IMR-90 (cell line): Measurements from ENCODE around the gene INKA1. TPM values are rescaled to one million over a fixed set of nuclear protein-coding genes. Genes with fewer than 3 reads are reported as not detected.

Source experiments
- ATAC-seq: fragments of 200-7000 bp; cut with Tn5 transposase; 2 replicates; pipeline ENCODE4 v1.9.1; 2020; ENCODE audit warnings: low read depth, mild to moderate bottlenecking, moderate library complexity
- BruUV-seq: library from RNA; stranded (reverse); fragments of 400-500 nt; replicated peaks from 2 replicates; lab custom pipeline; 2021; lab: Mats Ljungman, UMichigan
- CTCF ChIA-PET: fragments of 300-600 bp; formaldehyde crosslinking; extraction: SDS; loops from one replicate; lab custom pipeline; 2021; ENCODE audit warnings: antibody characterized with exemption; lab: Yijun Ruan, JAX
- POLR2A ChIA-PET: fragments of 300-600 bp; sonication (Branson Sonifier 250); formaldehyde crosslinking; loops from one replicate; lab custom pipeline; 2022; ENCODE audit warnings: antibody characterized with exemption; ENCODE audit not compliant: unreplicated experiment; lab: Charles Lee
- DNase-seq: peaks from one replicate; pipeline ENCODE4 v3.0.0; 2013
- H2AFZ ChIP-seq: replicated peaks from 2 replicates; pipeline ENCODE3; 2013; ENCODE audit warnings: low read length, mild to moderate bottlenecking; ENCODE audit not compliant: poor library complexity
- H2AK5ac ChIP-seq: 2 replicates; pipeline ENCODE4 v1.6.1; 2013; ENCODE audit warnings: low read depth, low read length, inconsistent platforms
- H2AK9ac ChIP-seq: replicated peaks from 2 replicates; pipeline ENCODE3; 2013; ENCODE audit warnings: mild to moderate bottlenecking, low read depth, low read length, moderate library complexity; ENCODE audit not compliant: poor library complexity
- H2BK120ac ChIP-seq: 2 replicates; pipeline ENCODE4 v1.6.1; 2013; ENCODE audit warnings: low read depth, low read length, inconsistent platforms
- H2BK15ac ChIP-seq: 3 replicates; pipeline ENCODE4 v1.6.1; 2013; ENCODE audit warnings: low read depth, low read length, inconsistent platforms
- H2BK20ac ChIP-seq: 2 replicates; pipeline ENCODE4 v1.6.1; 2013; ENCODE audit warnings: low read depth, mild to moderate bottlenecking, inconsistent platforms, low read length, moderate library complexity
- H2BK5ac ChIP-seq: 2 replicates; pipeline ENCODE4 v1.6.1; 2013; ENCODE audit warnings: mild to moderate bottlenecking, low read depth, low read length, inconsistent platforms; ENCODE audit not compliant: poor library complexity, severe bottlenecking
- H3K14ac ChIP-seq: replicated peaks from 2 replicates; pipeline ENCODE4 v1.6.1; 2013; ENCODE audit warnings: low read depth, low read length, inconsistent platforms
- H3K18ac ChIP-seq: 2 replicates; pipeline ENCODE4 v1.6.1; 2013; ENCODE audit warnings: low read depth, low read length, control low read depth
- H3K23ac ChIP-seq: 2 replicates; pipeline ENCODE4 v1.6.1; 2013; ENCODE audit warnings: low read depth, low read length, inconsistent platforms
- H3K27ac ChIP-seq: 2 replicates; pipeline ENCODE4 v1.5.1; 2013; ENCODE audit warnings: mild to moderate bottlenecking, control low read depth, low read length; ENCODE audit not compliant: insufficient read depth
- H3K27me3 ChIP-seq: 2 replicates; pipeline ENCODE4 v1.6.1; 2013; ENCODE audit warnings: low read length; ENCODE audit not compliant: control insufficient read depth, insufficient read depth
- H3K36me3 ChIP-seq: 2 replicates; pipeline ENCODE4 v1.6.1; 2013; ENCODE audit warnings: low read length, mixed read lengths; ENCODE audit not compliant: control insufficient read depth, insufficient read depth
- H3K4ac ChIP-seq: 2 replicates; pipeline ENCODE4 v1.6.1; 2013; ENCODE audit warnings: low read depth, low read length, inconsistent platforms
- H3K4me1 ChIP-seq: 2 replicates; pipeline ENCODE4 v1.6.1; 2013; ENCODE audit warnings: low read length, mixed read lengths; ENCODE audit not compliant: control insufficient read depth, insufficient read depth
- H3K4me2 ChIP-seq: 2 replicates; pipeline ENCODE4 v1.6.1; 2013; ENCODE audit warnings: low read depth, mild to moderate bottlenecking, control low read depth, low read length, moderate library complexity
- H3K4me3 ChIP-seq: 2 replicates; pipeline ENCODE4 v1.5.1; 2013; ENCODE audit warnings: low read depth, mild to moderate bottlenecking, control low read depth, low read length, moderate library complexity; ENCODE audit not compliant: insufficient read depth
- H3K56ac ChIP-seq: 2 replicates; pipeline ENCODE4 v1.6.1; 2013; ENCODE audit warnings: low read length, inconsistent platforms; ENCODE audit not compliant: insufficient read depth; ENCODE audit errors: extremely low read depth
- H3K79me1 ChIP-seq, 2 experiments: 2 replicates each; pipeline ENCODE4 v1.6.1; 2013; ENCODE audit warnings: low read length in 2 of 2, inconsistent platforms in 1 of 2, low read depth in 1 of 2
- H3K9ac ChIP-seq: 2 replicates; pipeline ENCODE4 v1.6.1; 2013; ENCODE audit warnings: low read depth, low read length, control low read depth
- H3K9me1 ChIP-seq: 2 replicates; pipeline ENCODE4 v1.6.1; 2013; ENCODE audit warnings: low read length, inconsistent platforms; ENCODE audit not compliant: insufficient read depth
- H3K9me3 ChIP-seq: 2 replicates; pipeline ENCODE4 v1.6.1; 2013; ENCODE audit warnings: low read length; ENCODE audit not compliant: control insufficient read depth, insufficient read depth
- H4K20me1 ChIP-seq: 2 replicates; pipeline ENCODE4 v1.6.1; 2013; ENCODE audit warnings: low read length, inconsistent platforms; ENCODE audit not compliant: insufficient read depth
- H4K5ac ChIP-seq: 2 replicates; pipeline ENCODE4 v1.6.1; 2013; ENCODE audit warnings: mild to moderate bottlenecking, low read depth, low read length, control low read depth
- H4K8ac ChIP-seq, 2 experiments: 2 replicates each; pipeline ENCODE4 v1.6.1; 2013; ENCODE audit warnings: low read depth in 2 of 2, low read length in 2 of 2, control low read depth in 1 of 2, inconsistent platforms in 1 of 2
- H4K91ac ChIP-seq: 2 replicates; pipeline ENCODE4 v1.6.1; 2013; ENCODE audit warnings: low read depth, low read length, inconsistent platforms; ENCODE audit not compliant: insufficient read depth
- FOS ChIP-seq: fragments of 150-350 bp; IDR thresholded peaks from 2 replicates; pipeline ENCODE4 v1.6.1; 2016; ENCODE audit warnings: low read depth, low read length
- RAD21 ChIP-seq: IDR thresholded peaks from 2 replicates; pipeline ENCODE4 v1.6.1; 2012; ENCODE audit warnings: low read length, improper control_type of control experiment
- RCOR1 ChIP-seq: IDR thresholded peaks from 2 replicates; pipeline ENCODE4 v1.6.1; 2012; ENCODE audit warnings: mild to moderate bottlenecking, low read length, improper control_type of control experiment; ENCODE audit not compliant: insufficient replicate concordance
- WGBS, 2 experiments: methylation state at CpG; one replicate each; pipeline versions ENCODE4 v1.1.5 to v1.1.7; 2013; ENCODE audit warnings: missing lambda C conversion rate in 2 of 2; ENCODE audit not compliant: insufficient read length in 1 of 2; ENCODE audit errors: extremely low coverage in 2 of 2; 5-methylcytosine and 5-hydroxymethylcytosine counted together
- dilution Hi-C: fragments of 300-500 bp; cut with HindIII; formaldehyde crosslinking; loops from one replicate; pipeline ENCODE4 v1.14.3; 2018; ENCODE audit warnings: low sequenced_read_pairs; ENCODE audit not compliant: unreplicated experiment
- in situ Hi-C: fragments of 300-500 bp; cut with MboI; formaldehyde crosslinking; loops from 3 replicates; pipeline ENCODE4 v1.14.3; 2019; ENCODE audit warnings: low sequenced_read_pairs, inconsistent platforms, mixed read lengths
- intact Hi-C: fragments of 100-400 bp; cut with micrococcal nuclease; formaldehyde crosslinking; loops from 2 replicates; pipeline ENCODE4 v1.10.0; 2022
- polyA plus RNA-seq, 3 experiments: library from polyadenylated mRNA; depleted of rRNA; stranded (reverse); fragments of >200 nt; gene quantifications; 2 replicates each; pipeline ENCODE4 v1.2.3, GENCODE V29; 2012; ENCODE audit warnings: low replicate concordance in 1 of 3
- total RNA-seq: library from RNA; depleted of rRNA; stranded (reverse); fragments of >200 nt; gene quantifications from 2 replicates; pipeline ENCODE4 v1.2.3, GENCODE V29; 2012

The INKA1 gene
- total and polyA plus RNA-seq, 2 of the 4 experiments (the other 2 are of a cell fraction), result 2.3 to 4.5 TPM

DNA sequence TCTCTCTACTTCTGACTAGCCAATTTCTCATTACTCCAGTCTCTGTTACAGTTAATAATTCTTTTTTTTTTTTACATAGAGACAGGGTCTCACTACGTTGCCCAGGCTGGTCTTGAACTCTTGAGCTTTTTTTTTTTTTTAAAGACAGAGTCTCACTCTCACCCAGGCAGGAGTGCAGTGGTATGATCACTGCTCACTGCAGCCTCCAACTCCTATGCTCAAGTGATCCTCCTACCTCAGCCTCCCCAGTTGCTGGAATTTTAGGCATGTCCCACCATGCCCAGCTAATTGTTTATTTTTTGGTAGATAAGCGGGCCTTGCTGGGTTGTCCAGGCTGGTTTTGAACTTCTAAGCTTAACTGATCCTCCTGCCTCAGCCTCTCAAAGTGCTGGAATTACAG is 30.4 kb upstream of the INKA1 start:
- no peak for DNase-seq
- dilution Hi-C loops, result no loop called here
- CTCF ChIA-PET, result interaction anchor here (1.7 kb wide), 1 partner anchor 30 kb away, joined by 4 read pairs; the partner anchor contains the start of gene INKA1
- 86% methylated on average over 1 of the region's 2 CpGs; no CpG with 5 or more reads in 1 of the 2 experiments for WGBS, 2 experiments
- H3K4me1 ChIP-seq, result peaks cover 12% of the 10 kb centered on the region
- no peak overlapping the region for H4K5ac ChIP-seq
- H3K9me3 ChIP-seq, result no peaks in the 10 kb centered on the region
- H3K23ac ChIP-seq, result no peak overlapping the region
- in situ Hi-C loops, result no loop called here
- no peak overlapping the region for H3K4ac ChIP-seq
- H2BK15ac ChIP-seq, result no peak overlapping the region
- no peaks in the 10 kb centered on the region for H3K27me3 ChIP-seq
- POLR2A ChIA-PET, result no interaction called here
- no peak overlapping the region for H2AK9ac ChIP-seq
- no peak overlapping the region for H3K4me2 ChIP-seq
- no peak overlapping the region for H2BK120ac ChIP-seq
- no peak overlapping the region for H3K9ac ChIP-seq
- H2AFZ ChIP-seq, result no peak overlapping the region
- intact Hi-C loops, result no loop called here
- no peak overlapping the region for H2BK5ac ChIP-seq
- BruUV-seq, result no TSS peak
- TF ChIP-seq RCOR1, result no peak
- no peak for TF ChIP-seq RAD21
- no peak for TF ChIP-seq FOS
- H3K56ac ChIP-seq, result no peak overlapping the region
- H2BK20ac ChIP-seq, result no peak overlapping the region
- no peak overlapping the region for H2AK5ac ChIP-seq
- H3K36me3 ChIP-seq, result peaks cover 3% of the 10 kb centered on the region; the same call in 1 of the 2 replicates
- ATAC-seq, result no peak
- no peak overlapping the region for H3K27ac ChIP-seq
- no peak overlapping the region for H3K4me3 ChIP-seq
- H3K79me1 ChIP-seq, result peaks cover 27 to 60% of the 10 kb centered on the region in 2 experiments
- no peak overlapping the region for H4K8ac ChIP-seq
- peaks cover 62% of the 10 kb centered on the region for H4K20me1 ChIP-seq
- H3K9me1 ChIP-seq, result peaks cover 5% of the 10 kb centered on the region; the same call in 1 of the 2 replicates
- H4K91ac ChIP-seq, result no peak overlapping the region
- H3K18ac ChIP-seq, result no peak overlapping the region
- H3K14ac ChIP-seq, result no peak overlapping the region
